Stimulated activated CD4-positive, alpha-beta T cell treated with anti-CD3 and anti-CD28 coated beads, TNF-alpha, amount 100 ng/mL, for 4 hours (primary cell): Measurements from ENCODE around the gene ABCC1.
"Not testable (repeated sequence)": the region's sequence is repeated elsewhere in the genome, so short reads cannot be mapped to it uniquely, and the experiment has no call there.

Experiments used
- DNase-seq, 3 experiments: peaks; one replicate each; pipeline ENCODE4 v3.0.0-alpha.2; 2020; ENCODE audit warnings: low read depth in 3 of 3

Gene ABCC1

GRCh38 chr16:15967655-15968315 lies 18.4 kb downstream of the ABCC1 start:
- no peak for DNase-seq

DNA sequence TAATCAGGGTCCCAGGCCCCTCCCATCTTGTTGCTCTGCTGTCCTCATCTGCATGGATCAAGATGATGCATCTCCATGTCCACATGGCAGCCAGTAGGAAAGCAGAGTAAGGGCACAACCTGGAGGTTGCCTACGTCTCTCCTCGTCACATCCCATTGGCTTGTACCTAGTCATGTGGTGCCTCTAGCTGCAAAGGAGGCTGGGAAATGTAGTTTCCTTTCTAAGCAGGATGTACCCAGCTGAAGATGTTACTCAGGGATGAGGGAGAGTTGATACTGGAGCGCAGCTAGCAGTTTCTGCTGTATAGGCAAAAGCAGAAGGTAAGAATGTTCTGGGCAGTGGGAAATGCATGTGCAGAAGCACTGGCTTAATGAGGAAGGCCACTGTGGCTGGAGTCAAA lies 20.8 kb downstream of the ABCC1 start:
- DNase-seq = no peak

DNA sequence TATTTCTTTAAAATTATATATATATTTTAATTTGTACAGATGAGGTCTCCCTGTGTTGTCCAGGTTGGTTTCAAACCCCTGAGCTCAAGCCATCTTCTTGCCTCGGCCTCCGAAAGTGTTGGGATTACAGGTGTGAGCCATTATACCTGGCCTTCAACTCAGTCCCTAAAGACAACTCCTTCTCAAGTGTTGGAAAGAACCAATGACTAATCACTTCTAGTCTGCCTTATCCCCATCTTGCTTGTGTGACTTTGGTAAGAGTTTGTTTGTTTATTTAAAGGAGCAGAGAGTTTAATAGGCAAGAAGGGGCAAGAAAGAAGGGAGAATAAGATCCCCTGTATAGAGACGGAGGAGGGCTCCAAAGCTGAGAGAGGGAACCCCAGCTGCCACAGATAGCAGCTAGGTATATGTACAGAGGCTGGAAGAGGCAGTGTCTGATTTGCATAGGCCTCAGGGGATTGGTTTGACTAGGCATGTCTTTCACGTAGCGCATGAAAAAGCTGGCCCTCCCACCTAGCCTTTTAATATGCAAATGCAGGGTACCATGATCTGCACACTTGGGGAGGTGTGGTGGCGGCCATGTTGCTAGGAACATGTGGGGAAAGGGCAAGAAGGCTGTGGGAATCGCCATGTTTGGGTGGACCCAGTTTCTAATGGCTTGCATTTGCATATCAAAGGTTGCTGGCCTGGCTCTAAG lies 21.5 kb downstream of the ABCC1 start:
- no peak for DNase-seq

GRCh38 chr16:15971440-15971815 lies 22.0 kb downstream of the ABCC1 start:
- no peak for DNase-seq

- DNase-seq = no peak
Measured at GRCh38 chr16:15972046-15972868, 22.8 kb downstream of the ABCC1 start.

DNA sequence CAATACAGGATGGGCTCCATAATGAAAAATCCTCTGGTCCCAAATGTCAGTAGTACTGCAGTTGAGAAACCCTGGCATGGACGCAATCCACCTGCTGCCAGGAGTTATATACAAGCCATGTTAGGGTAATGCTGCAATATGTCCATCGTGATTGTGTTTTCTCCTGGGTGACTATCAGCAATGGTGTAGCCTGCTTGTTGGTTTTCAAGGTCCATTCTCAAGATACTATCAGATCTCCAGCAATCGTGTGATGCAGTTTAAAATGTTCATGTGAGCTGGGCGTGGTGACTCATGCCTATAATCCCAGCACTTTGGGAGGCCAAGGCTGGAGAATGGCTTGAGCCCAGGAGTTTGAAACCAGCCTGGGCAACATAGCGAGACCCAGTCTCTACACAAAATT lies 24.0 kb downstream of the ABCC1 start:
- no peak for DNase-seq

DNA sequence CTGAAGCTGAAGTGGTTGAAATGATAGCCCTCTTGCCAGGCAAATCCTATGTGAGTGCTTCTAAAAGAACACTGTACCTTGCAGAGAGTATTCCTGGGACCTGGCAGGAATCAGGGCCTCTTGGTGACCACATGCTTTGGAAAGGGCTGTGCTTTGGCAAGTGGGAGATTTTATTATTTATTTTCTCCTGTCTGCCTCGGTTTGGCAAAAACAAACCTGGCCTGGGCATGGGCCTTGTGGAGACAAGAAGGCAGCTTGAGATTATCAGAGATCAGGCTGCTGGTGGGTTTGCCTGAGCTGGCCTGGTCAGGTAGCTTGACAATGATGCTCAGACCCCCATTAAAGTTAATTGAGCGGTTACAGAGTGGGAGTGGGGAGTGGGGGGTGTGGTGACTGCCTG lies 24.6 kb downstream of the ABCC1 start:
- DNase-seq = no peak

DNA sequence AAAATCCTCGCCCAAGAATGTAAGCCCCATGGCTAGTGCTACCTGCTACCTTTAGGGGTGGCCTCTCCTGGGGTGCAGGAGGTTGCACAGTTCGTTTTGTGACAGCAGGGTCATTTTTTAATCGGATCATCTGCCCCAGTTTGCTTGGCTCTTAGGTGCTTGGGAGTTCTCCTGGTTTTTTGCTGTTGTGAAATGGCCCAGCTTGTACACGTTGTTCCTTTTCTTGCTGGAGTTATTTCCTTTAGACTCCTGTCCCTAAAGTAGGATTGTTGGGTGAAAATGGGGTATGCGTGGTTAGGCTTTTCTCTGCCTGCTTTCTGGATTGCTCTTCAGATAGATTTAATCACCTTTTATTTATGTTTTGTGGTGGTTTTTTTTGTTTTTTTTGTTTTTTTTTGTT lies 25.8 kb downstream of the ABCC1 start:
- DNase-seq = no peak

DNA sequence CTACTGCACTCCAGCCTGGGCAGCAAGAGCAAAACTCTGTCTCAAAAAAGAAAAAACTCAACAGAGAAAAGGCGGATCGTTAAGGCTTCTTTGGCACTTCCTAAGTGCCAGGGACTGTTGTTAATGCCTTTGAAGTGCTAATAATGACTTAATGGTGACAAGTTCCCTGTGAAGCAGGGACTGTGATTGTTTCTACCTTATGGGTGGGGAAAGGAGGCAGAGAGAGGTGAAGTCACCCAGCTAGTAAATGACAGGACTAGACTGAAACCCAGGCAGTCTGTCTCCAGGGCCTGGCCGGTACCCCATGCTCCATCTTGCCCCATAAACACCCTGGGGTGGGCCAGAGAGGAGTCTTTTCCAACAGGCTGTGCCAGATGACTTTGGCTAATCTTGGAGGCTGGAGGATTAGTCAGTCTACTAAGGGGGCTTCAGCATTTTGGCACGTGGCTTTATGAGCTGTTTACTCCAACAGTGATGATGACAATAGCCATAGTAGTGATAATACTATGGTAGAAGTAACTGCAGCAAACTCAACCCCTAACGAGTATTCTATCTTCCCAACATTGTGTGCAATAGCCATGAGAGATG lies 26.9 kb downstream of the ABCC1 start:
- no peak for DNase-seq

- no peak for DNase-seq
Measured at GRCh38 chr16:15976929-15977637, 27.7 kb downstream of the ABCC1 start.

DNA sequence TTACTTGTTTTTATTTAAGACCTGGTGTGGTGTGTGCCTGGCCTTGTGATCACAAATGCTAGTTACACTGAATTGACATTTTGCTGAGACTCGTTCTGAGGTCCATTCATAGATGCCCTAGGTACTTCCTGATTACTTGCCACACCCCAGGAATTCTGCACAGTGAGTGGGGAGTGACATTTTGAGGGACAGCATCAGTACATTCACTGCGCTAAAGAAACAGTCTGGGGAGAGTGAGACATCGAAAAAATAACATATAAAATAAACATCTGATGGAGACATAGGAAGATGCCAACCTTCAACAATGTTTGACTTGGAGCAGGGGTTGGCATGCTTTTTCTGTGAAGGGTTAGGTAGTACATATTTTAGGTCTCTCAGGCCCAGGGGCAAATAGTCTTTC lies 30.4 kb downstream of the ABCC1 start:
- DNase-seq = no peak

DNA sequence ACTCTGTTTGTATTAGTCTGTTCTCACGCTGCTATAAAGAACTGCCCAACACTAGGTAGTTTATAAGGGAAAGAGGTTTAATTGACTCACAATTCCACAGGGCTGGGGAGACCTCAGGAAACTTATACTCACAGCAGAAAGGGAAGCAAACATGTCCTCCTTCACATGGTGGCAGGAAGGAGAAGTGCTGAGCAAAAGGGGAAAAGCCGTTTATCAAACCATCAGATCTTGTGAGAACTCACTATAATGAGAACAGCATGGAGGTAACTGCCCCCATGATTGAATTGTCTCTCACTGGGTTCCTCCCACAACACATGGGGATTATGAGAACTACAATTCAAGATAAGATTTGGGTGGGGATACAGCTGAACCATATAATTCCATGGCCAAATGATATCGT lies 30.9 kb downstream of the ABCC1 start:
- no peak for DNase-seq

DNA sequence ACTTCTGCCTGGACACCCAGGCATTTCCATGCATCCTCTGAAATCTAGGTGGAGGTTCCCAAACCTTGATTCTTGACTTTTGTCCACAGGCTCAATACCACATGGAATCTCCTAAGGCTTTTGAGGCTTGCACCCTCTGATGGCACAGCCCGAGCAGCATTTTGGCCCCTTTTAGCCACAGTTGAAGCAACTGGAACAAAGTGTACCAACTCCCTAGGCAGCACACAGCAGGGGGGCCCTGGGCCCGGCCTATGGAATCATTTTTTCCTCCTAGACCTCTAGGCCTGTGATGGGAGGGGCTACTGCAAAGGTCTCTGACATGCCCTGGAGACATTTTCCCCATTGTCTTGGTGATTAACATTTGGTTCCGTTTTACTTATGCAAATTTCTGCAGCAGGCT lies 32.0 kb downstream of the ABCC1 start:
- DNase-seq = no peak

- not testable (repeated sequence) for DNase-seq
Measured at GRCh38 chr16:15982194-15982915, 32.9 kb downstream of the ABCC1 start.

- DNase-seq = no peak
Measured at GRCh38 chr16:15983898-15984297, 34.5 kb downstream of the ABCC1 start.

GRCh38 chr16:15985144-15985543 lies 35.7 kb downstream of the ABCC1 start:
- no peak for DNase-seq

DNA sequence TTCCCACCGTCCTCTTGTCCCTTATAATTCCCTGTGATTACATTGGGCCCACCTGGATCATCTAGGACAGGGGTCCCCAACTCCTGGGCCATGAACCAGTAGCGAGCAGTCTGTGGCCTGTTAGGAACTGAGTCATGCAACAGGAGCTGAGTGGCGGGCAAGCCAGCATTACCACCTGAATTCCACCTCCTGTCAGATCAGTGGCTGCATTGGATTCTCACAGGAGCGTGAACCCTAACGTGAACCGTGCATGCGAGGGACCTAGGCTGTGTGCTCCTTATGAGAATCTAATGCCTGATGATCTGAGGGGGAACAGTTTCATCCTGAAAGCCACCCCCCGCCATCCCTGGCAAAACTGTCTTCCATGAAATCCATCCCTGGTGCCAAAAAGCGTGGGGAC lies 36.8 kb downstream of the ABCC1 start:
- DNase-seq = no peak

GRCh38 chr16:15988268-15989013 lies 39.0 kb downstream of the ABCC1 start:
- no peak for DNase-seq

DNA sequence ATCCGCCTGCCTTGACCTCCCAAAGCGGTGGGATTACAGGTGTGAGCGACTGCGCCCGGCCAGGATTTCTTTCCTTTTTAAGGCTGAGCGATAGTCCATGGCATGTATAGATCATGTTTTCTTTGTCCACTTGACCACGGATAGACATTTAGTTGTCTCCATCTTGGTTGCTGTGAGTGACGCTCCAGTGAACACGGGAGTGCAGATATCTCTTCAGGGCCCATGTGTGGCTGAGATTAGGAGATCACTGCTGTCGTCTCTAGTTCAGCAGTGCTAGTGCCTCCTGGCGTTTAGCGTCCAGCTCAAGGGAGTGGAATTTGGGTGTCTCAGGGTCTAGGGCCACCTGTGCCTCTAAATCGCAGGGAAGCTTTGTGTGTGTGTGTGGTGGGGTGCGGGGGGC lies 41.5 kb downstream of the ABCC1 start:
- no peak for DNase-seq

DNA sequence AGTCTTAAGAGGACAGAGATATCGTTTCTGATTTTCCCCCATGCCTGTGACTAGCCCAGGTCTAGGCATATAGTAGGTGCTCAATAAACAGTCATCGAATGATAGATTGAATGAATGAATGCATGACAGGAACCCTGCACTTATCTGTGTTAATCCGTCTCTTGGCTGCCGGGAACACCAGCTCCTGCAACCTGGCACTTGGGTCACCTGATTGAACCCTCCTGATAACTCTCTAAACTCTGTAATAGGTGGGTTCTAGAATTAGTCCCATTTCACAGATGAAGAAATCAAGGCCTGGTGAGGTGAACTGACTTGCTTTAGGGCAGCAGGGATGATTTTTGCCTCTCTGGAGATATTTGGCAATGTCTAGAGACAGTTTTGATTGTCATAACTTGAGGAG lies 43.7 kb downstream of the ABCC1 start:
- DNase-seq = no peak

DNA sequence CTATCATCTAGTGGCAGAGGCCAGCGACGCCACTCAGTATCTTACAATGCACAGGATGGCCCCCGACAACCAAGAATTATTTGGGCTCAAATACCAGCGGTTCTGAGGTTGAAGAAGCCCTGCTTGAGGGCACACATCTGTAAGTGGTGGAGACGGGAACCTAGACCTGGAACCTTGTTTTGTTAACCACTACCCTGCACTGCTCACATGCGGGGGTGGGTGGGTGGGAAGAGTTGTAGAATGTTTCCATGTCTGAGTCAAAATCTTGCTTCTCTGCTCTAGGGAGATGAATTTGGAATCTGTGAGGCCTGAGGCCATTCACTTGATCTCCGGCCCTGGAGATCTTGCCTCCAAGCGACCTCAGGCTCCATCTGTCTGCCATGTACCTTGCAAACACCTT lies 44.1 kb downstream of the ABCC1 start:
- DNase-seq = no peak
